Retinal pigment epithelial cell (primary cell): ENCODE results near the gene LINC00305.

Experiments
- DNase-seq: peaks from one replicate; pipeline ENCODE4 v3.0.0-alpha.2; 2010; ENCODE audit warnings: low read depth
- H3K4me3 ChIP-seq: 2 replicates; pipeline ENCODE4 v1.5.1; 2011; ENCODE audit warnings: mild to moderate bottlenecking, low read length, control low read depth, moderate library complexity
- CTCF ChIP-seq: conservative IDR thresholded peaks from 2 replicates; pipeline ENCODE4 v1.5.1; 2011; ENCODE audit warnings: low read depth, low read length, control low read depth, inconsistent platforms

Gene LINC00305

GRCh38 chr18:64178860-64179259 lies 30.0 kb upstream of the LINC00305 start:
- no peak overlapping the region for H3K4me3 ChIP-seq
- TF ChIP-seq CTCF, result no peak
- no peak for DNase-seq

- TF ChIP-seq CTCF, result no peak
- no peak for DNase-seq
- H3K4me3 ChIP-seq, result no peak overlapping the region
These were observed 26.5 kb upstream of the LINC00305 start for GRCh38 chr18:64175432-64175831.

GRCh38 chr18:64171576-64171975 lies 22.7 kb upstream of the LINC00305 start:
- no peak for DNase-seq
- no peak for TF ChIP-seq CTCF
- H3K4me3 ChIP-seq, result no peak overlapping the region

- no peak overlapping the region for H3K4me3 ChIP-seq
- DNase-seq, result no peak
- TF ChIP-seq CTCF, result no peak
These were observed 18.6 kb upstream of the LINC00305 start for GRCh38 chr18:64167408-64167925.

GRCh38 chr18:64165906-64166305 lies 17.0 kb upstream of the LINC00305 start:
- H3K4me3 ChIP-seq, result no peak overlapping the region
- no peak for TF ChIP-seq CTCF
- no peak for DNase-seq

- H3K4me3 ChIP-seq, result no peak overlapping the region
- TF ChIP-seq CTCF, result no peak
- DNase-seq, result no peak
These were observed 16.0 kb upstream of the LINC00305 start for GRCh38 chr18:64164883-64165282.

- no peak overlapping the region for H3K4me3 ChIP-seq
- no peak for TF ChIP-seq CTCF
- no peak for DNase-seq
These were observed 1.1 kb upstream of the LINC00305 start for GRCh38 chr18:64149916-64150438.
